Tongue (tissue), 2 donors: ENCODE data around the gene PRRX1. TPM values are rescaled to one million over a fixed set of nuclear protein-coding genes. Genes with fewer than 3 reads are reported as not detected.
A peak's percentile ranks its signal among the peaks of the same experiment; 100 is the strongest.

Experiments used
- DNase-seq: peaks from one replicate; pipeline ENCODE4 v3.0.0-alpha.2; 2015
- total RNA-seq: library from RNA; depleted of rRNA; stranded (reverse); fragments of >200 nt; gene quantifications from one replicate; pipeline ENCODE4 v1.2.3, GENCODE V29; 2014

The PRRX1 gene
- total RNA-seq, 1 donor from 2014 or later: 185 TPM

DNA sequence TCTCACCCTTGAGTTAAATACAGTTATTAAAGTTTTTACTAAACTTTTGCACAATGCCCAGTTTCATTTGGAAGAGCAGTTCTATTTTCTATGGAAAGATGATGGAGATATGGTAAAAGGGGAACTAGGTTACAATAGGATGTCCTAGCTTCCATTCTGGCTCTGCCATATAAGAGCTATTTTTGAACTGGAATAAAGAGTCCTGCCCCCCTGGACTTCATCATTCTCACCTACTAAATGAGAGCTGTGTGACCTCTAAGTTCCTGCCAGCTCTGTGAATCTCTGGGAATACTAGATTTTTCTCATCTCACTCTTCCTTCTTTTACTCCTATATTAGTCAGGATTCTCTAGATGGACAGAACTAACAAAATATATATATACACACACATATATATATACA, 106.3 kb downstream of the PRRX1 start:
- DNase-seq: no peak

DNA sequence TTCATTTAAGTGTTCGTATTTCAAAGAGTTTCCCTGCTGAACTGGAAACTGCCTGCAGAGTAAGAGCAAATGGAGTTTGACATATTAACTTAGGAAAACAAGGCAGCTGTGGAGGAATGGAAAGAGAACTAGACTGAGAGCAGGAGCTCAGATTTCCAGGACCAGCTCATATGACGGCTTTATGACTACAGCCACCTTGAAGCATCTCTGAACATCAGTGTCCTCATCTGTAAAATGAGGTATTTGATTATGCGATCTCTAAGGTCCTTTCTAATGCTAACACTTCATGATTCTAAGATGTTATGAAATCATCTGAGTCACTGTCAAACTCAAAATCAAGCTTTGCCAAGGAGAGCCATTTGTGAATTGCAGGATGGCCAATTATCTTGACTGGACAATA, 112.3 kb downstream of the PRRX1 start:
- DNase-seq: peak; percentile 68

DNA sequence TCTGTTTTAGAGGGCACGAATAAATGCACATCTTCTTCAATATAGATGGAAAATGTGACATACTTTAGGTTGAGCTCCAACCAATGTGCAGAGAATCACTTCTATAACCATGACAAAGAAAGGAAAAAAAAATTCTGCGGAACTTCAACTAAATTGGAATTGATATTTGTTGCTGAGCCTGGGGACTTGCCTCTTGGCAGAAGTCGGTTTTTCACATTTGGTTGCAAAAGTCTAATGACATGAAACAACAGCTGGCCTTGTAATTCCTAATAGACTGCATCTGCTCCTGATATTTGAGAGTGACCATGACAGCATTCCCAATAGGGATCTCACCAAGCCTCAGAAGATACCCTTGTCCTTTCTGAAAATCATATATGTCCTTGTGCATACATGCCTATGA, 112.8 kb downstream of the PRRX1 start:
- peak; percentile 96 for DNase-seq

Other genes with a start within 250 kb of the PRRX1 start
- 20.2 TPM for gene GORAB, start 132.0 kb upstream of the PRRX1 start, total RNA-seq